SK-N-MC (cell line): ENCODE measurements around the gene TRAPPC11.

Experiments
- DNase-seq: peaks from one replicate; pipeline ENCODE4 v3.0.0-alpha.2; 2011; ENCODE audit warnings: low read depth, low spot score
- H3K27ac ChIP-seq: fragments of 200-600 bp; sonication (generic); 2 replicates; pipeline ENCODE4 v1.5.1; 2016; ENCODE audit warnings: mixed run types
- H3K36me3 ChIP-seq: fragments of 200-600 bp; sonication (generic); 2 replicates; pipeline ENCODE4 v1.6.1; 2017; ENCODE audit warnings: antibody characterized with exemption, low read length, mixed read lengths; ENCODE audit not compliant: insufficient read depth
- H3K4me3 ChIP-seq: fragments of 200-600 bp; sonication (generic); 2 replicates; pipeline ENCODE4 v1.5.1; 2016
- H3K9ac ChIP-seq: fragments of 200-600 bp; sonication (generic); 2 replicates; pipeline ENCODE4 v1.8.0; 2017; ENCODE audit warnings: mixed run types, mixed read lengths; ENCODE audit not compliant: insufficient read length
- H3K9me3 ChIP-seq: fragments of 200-600 bp; sonication (generic); 2 replicates; pipeline ENCODE4 v1.6.1; 2017; ENCODE audit warnings: low read depth, mild to moderate bottlenecking, antibody characterized with exemption, low read length, moderate library complexity, mixed read lengths
- EZH2 ChIP-seq: fragments of 200-600 bp; sonication (generic); IDR thresholded peaks from one replicate; pipeline ENCODE4 v1.6.1; 2017; ENCODE audit warnings: antibody characterized with exemption
- FOXP2 ChIP-seq: optimal IDR thresholded peaks from 2 replicates; pipeline ENCODE3; 2011; ENCODE audit warnings: mild to moderate bottlenecking, moderate library complexity; ENCODE audit not compliant: insufficient read depth; ENCODE audit errors: extremely low read length, control extremely low read depth
- POLR2AphosphoS5 ChIP-seq: IDR thresholded peaks from 2 replicates; pipeline ENCODE4 v1.6.1; 2012; ENCODE audit warnings: mild to moderate bottlenecking, low read depth, low read length, borderline replicate concordance

Gene TRAPPC11

DNA sequence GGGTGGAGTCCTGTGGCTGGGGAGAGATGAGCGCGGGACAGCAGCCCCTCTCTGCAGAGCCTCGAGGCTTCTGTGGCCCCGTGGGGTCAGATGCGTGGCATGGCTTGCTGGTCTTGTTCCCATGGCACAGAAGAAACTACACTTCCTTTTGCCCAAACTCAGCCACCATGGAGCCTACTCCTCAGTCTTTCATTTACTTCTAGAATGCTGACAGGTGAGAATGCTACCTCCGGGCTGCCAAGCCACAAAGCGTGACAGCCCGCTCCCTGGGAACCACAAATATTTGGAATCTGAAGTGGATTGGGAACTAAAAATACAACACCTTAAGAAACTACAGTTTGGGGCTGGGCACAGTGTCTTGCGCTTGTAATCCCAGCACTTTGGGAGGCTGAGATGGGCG, 98.0 kb downstream of the TRAPPC11 start:
- TF ChIP-seq FOXP2 (no peak), POLR2AphosphoS5 (no peak), EZH2 (no peak)

DNA sequence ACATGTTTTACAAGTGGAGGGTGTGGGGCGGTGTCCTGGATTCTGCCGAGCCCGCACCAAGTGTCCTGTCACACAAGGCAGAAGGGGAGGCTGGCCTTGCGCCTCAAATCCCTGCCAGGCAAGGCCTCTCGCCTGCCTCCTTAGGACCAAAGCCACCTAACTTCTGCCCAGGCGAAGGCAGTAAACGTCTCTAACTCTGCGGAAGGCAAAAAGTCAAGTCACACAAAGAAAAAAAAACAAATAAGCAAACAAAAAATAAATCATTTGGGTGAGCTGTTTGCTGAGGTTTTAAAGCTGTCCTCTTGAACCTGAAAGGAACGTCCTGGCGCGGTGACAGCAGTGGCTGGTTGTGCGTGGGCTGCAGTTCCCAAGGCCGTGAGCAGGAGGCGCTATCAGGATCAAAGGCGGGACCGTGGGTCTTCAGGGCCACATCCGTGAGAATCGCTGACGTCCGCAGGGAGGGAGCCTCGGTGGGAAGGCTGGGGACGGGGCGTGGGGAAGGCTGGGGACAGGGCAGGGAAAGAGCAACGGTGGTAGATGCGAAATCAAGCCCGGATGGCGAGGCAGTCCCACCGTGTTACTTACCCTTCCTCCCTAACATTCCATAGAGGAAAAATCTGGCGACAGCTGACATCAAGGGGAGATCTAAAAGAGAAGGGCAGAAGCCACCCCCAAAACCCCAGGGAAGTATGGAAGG, 99.1 kb downstream of the TRAPPC11 start:
- H3K36me3 ChIP-seq, result no peaks in the 10 kb centered on the region
- no peak overlapping the region for H3K4me3 ChIP-seq
- no peaks in the 10 kb centered on the region for H3K9me3 ChIP-seq
- H3K9ac ChIP-seq, result no peak overlapping the region
- TF ChIP-seq POLR2AphosphoS5, result no peak
- no peak for TF ChIP-seq EZH2
- TF ChIP-seq FOXP2, result no peak
- no peak for DNase-seq
- H3K27ac ChIP-seq, result no peak overlapping the region

More for the DNA sequence above, 98.0 kb downstream of the TRAPPC11 start:
- H3K9me3 ChIP-seq, result no peaks in the 10 kb centered on the region
- no peak overlapping the region for H3K4me3 ChIP-seq
- H3K9ac ChIP-seq, result no peak overlapping the region
- no peaks in the 10 kb centered on the region for H3K36me3 ChIP-seq
- no peak for DNase-seq
- H3K27ac ChIP-seq, result no peak overlapping the region

DNA sequence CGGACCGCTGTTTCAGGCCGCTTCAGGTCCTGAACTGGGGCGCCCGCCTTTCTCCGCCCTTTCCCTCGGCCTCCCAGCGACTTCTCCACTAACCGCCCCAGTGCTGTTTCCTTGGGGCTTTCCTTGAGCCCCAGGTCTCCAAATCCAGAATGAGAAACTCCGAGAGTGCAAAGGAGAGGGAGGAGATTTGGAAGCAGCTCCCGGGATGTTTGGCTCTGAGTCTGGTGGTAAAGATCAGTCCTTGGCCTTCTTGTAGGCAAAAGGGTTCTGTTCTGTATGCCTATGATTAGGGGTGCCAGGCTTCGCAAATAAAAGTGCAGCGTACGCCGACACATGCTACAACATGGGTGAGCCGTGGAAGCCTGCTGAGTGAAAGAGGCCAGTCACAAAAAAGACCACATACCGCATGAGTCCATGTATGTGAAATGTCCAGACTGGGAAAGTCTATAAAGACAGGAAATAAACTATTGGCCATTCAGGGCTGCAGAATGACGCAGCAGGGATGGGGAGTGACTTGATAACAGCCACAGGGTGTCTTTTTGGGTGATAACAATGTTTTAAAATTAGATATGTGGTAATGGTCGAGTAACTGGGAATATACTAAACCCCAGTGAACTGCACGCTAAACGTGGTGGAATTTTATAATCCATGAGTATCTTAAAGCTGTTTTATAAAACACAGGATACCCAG, 99.8 kb downstream of the TRAPPC11 start:
- Histone ChIP-seq H3K27ac (no peak overlapping the region), H3K4me3 (no peak overlapping the region), H3K9ac (no peak overlapping the region), H3K9me3 (no peaks in the 10 kb centered on the region), H3K36me3 (no peaks in the 10 kb centered on the region)
- DNase-seq, result no peak
- TF ChIP-seq FOXP2, result no peak
- no peak for TF ChIP-seq POLR2AphosphoS5
- TF ChIP-seq EZH2, result no peak

DNA sequence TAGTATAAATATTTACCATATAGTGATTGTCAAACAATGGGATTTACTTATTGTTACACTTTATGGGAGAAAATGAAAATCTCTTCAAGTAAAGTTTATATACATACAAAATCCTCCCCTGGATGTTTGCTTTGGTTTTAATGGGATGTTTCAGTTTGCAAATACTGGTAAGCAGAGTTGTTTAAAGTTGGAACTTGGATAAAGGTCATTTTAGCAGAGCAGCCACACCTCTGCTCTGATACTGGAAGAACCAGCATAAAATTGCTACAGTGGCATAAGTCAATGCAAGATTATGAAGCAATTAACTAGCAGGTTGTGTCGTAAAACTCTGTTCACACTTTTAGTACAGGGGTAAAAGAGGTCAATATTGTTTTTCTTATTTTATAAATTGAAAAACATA, 101.2 kb downstream of the TRAPPC11 start:
- Histone ChIP-seq H3K27ac (no peak overlapping the region), H3K9me3 (no peaks in the 10 kb centered on the region), H3K4me3 (no peak overlapping the region), H3K36me3 (no peaks in the 10 kb centered on the region), H3K9ac (no peak overlapping the region)
- DNase-seq, result no peak
- TF ChIP-seq FOXP2 (no peak), EZH2 (no peak), POLR2AphosphoS5 (no peak)
